GM19043 (cell line): ENCODE results near the gene CFAP46.
"Not testable (repeated sequence)": the region's sequence is repeated elsewhere in the genome, so short reads cannot be mapped to it uniquely, and the experiment has no call there.

Experiments
- ATAC-seq: cut with Tn5 transposase; IDR thresholded peaks from one replicate; pipeline ENCODE4 v1.9.1; 2021; ENCODE audit warnings: low read depth; ENCODE audit not compliant: unreplicated experiment

CFAP46 gene

GRCh38 chr10:132931258-132932250, 10.8 kb downstream of the CFAP46 start:
- not testable (repeated sequence) for ATAC-seq

GRCh38 chr10:132930701-132931100, 11.7 kb downstream of the CFAP46 start:
- ATAC-seq, result not testable (repeated sequence)

GRCh38 chr10:132929953-132930548, 12.3 kb downstream of the CFAP46 start:
- no peak for ATAC-seq

GRCh38 chr10:132929480-132929879, 12.9 kb downstream of the CFAP46 start:
- ATAC-seq, result no peak

GRCh38 chr10:132928261-132928660, 14.1 kb downstream of the CFAP46 start:
- ATAC-seq, result no peak

GRCh38 chr10:132927824-132928223, 14.5 kb downstream of the CFAP46 start:
- no peak for ATAC-seq

- ATAC-seq, result no peak
Measured at GRCh38 chr10:132926777-132927650, 15.4 kb downstream of the CFAP46 start.

- no peak for ATAC-seq
Measured at GRCh38 chr10:132926070-132926469, 16.3 kb downstream of the CFAP46 start.

GRCh38 chr10:132925614-132926013, 16.8 kb downstream of the CFAP46 start:
- ATAC-seq, result no peak

GRCh38 chr10:132925071-132925561, 17.3 kb downstream of the CFAP46 start:
- no peak for ATAC-seq

GRCh38 chr10:132924046-132924952, 18.1 kb downstream of the CFAP46 start:
- no peak for ATAC-seq

GRCh38 chr10:132923384-132923783, 19.0 kb downstream of the CFAP46 start:
- not testable (repeated sequence) for ATAC-seq

- ATAC-seq, result no peak
Measured at GRCh38 chr10:132922872-132923271, 19.5 kb downstream of the CFAP46 start.

- ATAC-seq, result no peak
Measured at GRCh38 chr10:132921818-132922807, 20.3 kb downstream of the CFAP46 start.

GRCh38 chr10:132921086-132921485, 21.3 kb downstream of the CFAP46 start:
- no peak for ATAC-seq

- ATAC-seq, result no peak
Measured at GRCh38 chr10:132920101-132920925, 22.1 kb downstream of the CFAP46 start.

- ATAC-seq, result no peak
Measured at GRCh38 chr10:132919374-132920100, 22.8 kb downstream of the CFAP46 start.
